ENCODE data around the gene GNG7. TPM values are rescaled to one million over a fixed set of nuclear protein-coding genes. Genes with fewer than 3 reads are reported as not detected.

Gene GNG7
- total and polyA plus RNA-seq, 2 donors (not counting 3 experiments of a cell fraction or from before 2014, with no cell fraction given): 0.29 to 0.84 TPM

- Histone ChIP-seq H3K36me3 (ENCODE audit: control insufficient read depth in 2 of 2, extremely low read depth in 1 of 2, insufficient read depth in 2 of 2, low read length in 2 of 2) (no peaks in the 10 kb centered on the region), H3K9me1 (replicated peaks; ENCODE audit: control insufficient read depth, extremely low read depth, insufficient read depth, low read length) (no peaks in the 10 kb centered on the region), H3K79me2 (ENCODE audit: control insufficient read depth, insufficient read depth, low read length) (no peaks in the 10 kb centered on the region), H3K4me1 (ENCODE audit: control insufficient read depth, extremely low read depth, insufficient read depth, low read length) (peaks cover 27% of the 10 kb centered on the region), H3K9me3 (replicated peaks; ENCODE audit: control insufficient read depth, insufficient read depth, low read length) (no peaks in the 10 kb centered on the region), H3K4me2 (ENCODE audit: insufficient read depth, low read length) (peak overlapping the region; percentile 46), H3K9ac (replicated peaks; ENCODE audit: extremely low read depth, insufficient read depth, low read length) (peak overlapping the region; percentile 45), H3K4me3 (replicated peaks in 1 of 3; ENCODE audit: insufficient read depth in 1 of 3, low read depth in 1 of 3, low read length in 3 of 3) (no peak overlapping the region), H3K27ac (ENCODE audit: insufficient read depth, low read depth, low read length) (peak overlapping the region; percentile 81), H3K27me3 (ENCODE audit: control insufficient read depth in 2 of 2, insufficient read depth in 2 of 2, low read length in 2 of 2) (no peaks in the 10 kb centered on the region), H4K20me1 (replicated peaks; ENCODE audit: control insufficient read depth, extremely low read depth, insufficient read depth, low read length) (no peaks in the 10 kb centered on the region), H2AFZ (ENCODE audit: low read depth, low read length) (peak overlapping the region; percentile 32)
- DNase-seq (ENCODE audit: low read depth, low spot score): peak; percentile 29
- no TSS peak for BruUV-seq (replicated peaks)
- FAIRE-seq: peak; percentile 81
- intact Hi-C loops (cut with micrococcal nuclease): loop anchor here (1.0 to 10.0 kb wide), 3 partner anchors 9 to 379 kb away; no protein-coding TSS in a partner anchor
- ChIA-PET CTCF (interaction anchor here (0.6 to 10.0 kb wide), 6 partner anchors 9 to 193 kb away, joined by 3 to 171 read pairs (median 4); no protein-coding TSS in a partner anchor), POLR2A (interaction anchor here (0.6 to 1.9 kb wide), 3 partner anchors 9 to 156 kb away, joined by 3 to 15 read pairs (median 8); partner anchors contain the start of gene GADD45B)
- dilution Hi-C loops (cut with MboI; ENCODE audit: extremely low pct_ligation_motif_present, low sequenced_read_pairs): no loop called here
- TF ChIP-seq FOS (IDR thresholded peaks at IDR 0.05; ENCODE audit: borderline replicate concordance, insufficient read depth, low read length) (peak; percentile 34), POLR2A (IDR thresholded peaks at IDR 0.05; ENCODE audit: low read depth, low read length) (no peak)
Observed at GRCh38 chr19:2618611-2619010, 83.9 kb downstream of the GNG7 start.

DNA sequence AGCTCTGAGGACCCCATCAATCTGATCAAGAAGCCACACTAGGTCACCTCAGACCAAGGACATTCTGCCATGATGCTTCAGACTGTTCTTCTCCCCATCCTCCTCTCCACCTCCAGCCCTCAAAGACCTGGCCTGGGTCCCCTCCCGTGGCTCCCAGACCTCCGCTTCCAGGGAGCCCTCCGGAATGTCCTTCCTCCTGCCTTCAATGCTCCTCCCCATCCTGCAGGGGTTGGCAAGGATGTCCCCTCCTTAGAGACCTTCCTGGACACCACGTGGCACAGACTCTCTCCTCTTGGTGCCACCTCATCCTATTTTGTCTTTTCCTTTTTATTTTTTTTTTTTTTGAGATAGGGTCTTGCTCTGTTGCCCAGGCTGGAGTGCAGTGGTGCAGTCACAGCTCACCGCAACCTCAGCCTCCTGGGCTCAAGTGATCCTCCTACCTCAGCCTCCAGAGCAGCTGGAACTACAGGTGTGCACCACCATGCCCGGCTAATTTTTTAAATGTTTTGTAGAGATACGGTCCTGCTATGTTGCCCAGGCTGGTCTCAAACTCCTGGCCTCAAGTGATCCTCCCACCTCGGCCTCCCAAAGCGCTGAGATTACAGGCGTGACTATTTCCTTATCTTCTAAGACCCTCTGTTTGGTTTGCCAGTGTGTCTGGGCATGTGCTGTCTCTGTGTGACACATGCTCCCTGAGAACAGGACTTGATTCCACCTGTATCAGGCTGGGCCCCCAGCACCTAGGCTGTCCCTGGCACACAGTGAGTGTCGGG is 84.9 kb downstream of the GNG7 start:
- intact Hi-C loops (cut with micrococcal nuclease) (loop anchor here (1.0 to 10.0 kb wide), 2 partner anchors 10 to 223 kb away; no protein-coding TSS in a partner anchor), dilution Hi-C loops (cut with MboI; ENCODE audit: extremely low pct_ligation_motif_present, low sequenced_read_pairs) (no loop called here)
- H3K27me3 ChIP-seq (ENCODE audit: control insufficient read depth in 2 of 2, insufficient read depth in 2 of 2, low read length in 2 of 2): no peaks in the 10 kb centered on the region
- H3K9me1 ChIP-seq (replicated peaks; ENCODE audit: control insufficient read depth, extremely low read depth, insufficient read depth, low read length): no peaks in the 10 kb centered on the region
- BruUV-seq (replicated peaks): no TSS peak
- POLR2A ChIA-PET: interaction anchor here (1.7 to 1.9 kb wide), 2 partner anchors 141 kb away, joined by 11 to 15 read pairs; partner anchors contain the start of gene GADD45B
- TF ChIP-seq MYC (IDR thresholded peaks at IDR 0.05; ENCODE audit: low read depth, low read length): no peak
- no peak for TF ChIP-seq GATA2 (IDR thresholded peaks at IDR 0.05; ENCODE audit: insufficient read depth, insufficient read length, low read depth, low read length)
- TF ChIP-seq FOS (IDR thresholded peaks at IDR 0.05; ENCODE audit: borderline replicate concordance, insufficient read depth, low read length): no peak
- CTCF ChIA-PET: interaction anchor here (1.2 to 10.0 kb wide), 5 partner anchors 16 to 192 kb away, joined by 3 to 171 read pairs (median 4); no protein-coding TSS in a partner anchor
- no peaks in the 10 kb centered on the region for H3K9me3 ChIP-seq (replicated peaks; ENCODE audit: control insufficient read depth, insufficient read depth, low read length)
- H3K4me1 ChIP-seq (ENCODE audit: control insufficient read depth, extremely low read depth, insufficient read depth, low read length): peaks cover 27% of the 10 kb centered on the region
- H4K20me1 ChIP-seq (replicated peaks; ENCODE audit: control insufficient read depth, extremely low read depth, insufficient read depth, low read length): no peaks in the 10 kb centered on the region
- H3K9ac ChIP-seq (replicated peaks; ENCODE audit: extremely low read depth, insufficient read depth, low read length): no peak overlapping the region
- H3K36me3 ChIP-seq (ENCODE audit: control insufficient read depth in 2 of 2, extremely low read depth in 1 of 2, insufficient read depth in 2 of 2, low read length in 2 of 2): no peaks in the 10 kb centered on the region
- no peak overlapping the region for H3K4me2 ChIP-seq (ENCODE audit: insufficient read depth, low read length)
- H3K4me3 ChIP-seq (replicated peaks in 1 of 3; ENCODE audit: insufficient read depth in 1 of 3, low read depth in 1 of 3, low read length in 3 of 3): no peak overlapping the region
- H2AFZ ChIP-seq (ENCODE audit: low read depth, low read length): peak overlapping the region; percentile 4
- no peak for FAIRE-seq
- no peaks in the 10 kb centered on the region for H3K79me2 ChIP-seq (ENCODE audit: control insufficient read depth, insufficient read depth, low read length)
- H3K27ac ChIP-seq (ENCODE audit: insufficient read depth, low read depth, low read length): no peak overlapping the region
- DNase-seq (ENCODE audit: low read depth, low spot score): no peak

All from endothelial cell of umbilical vein (primary cell).